Spleen (tissue), 11 donors: ENCODE measurements around the gene DAAM2. TPM values are rescaled to one million over a fixed set of nuclear protein-coding genes. Genes with fewer than 3 reads are reported as not detected.

Experiments used
- DNase-seq: peaks from one replicate; pipeline ENCODE4 v3.0.0-alpha.2; 2020
- H3K27ac ChIP-seq, 8 donors: fragments of 200-600 bp; sonication (generic) in 7 of 8; 1 replicate in 4 of 8; 2 replicates in 4 of 8; pipeline versions ENCODE4 v1.5.0 to v1.8.0; 2016 to 2021; ENCODE audit warnings: inconsistent platforms in 4 of 8, mild to moderate bottlenecking in 4 of 8, moderate library complexity in 1 of 8
- H3K27me3 ChIP-seq, 7 donors: fragments of 200-600 bp; sonication (generic) in 6 of 7; replicated peaks in 1 of 7; 1 replicate in 4 of 7; 2 replicates in 3 of 7; pipeline versions ENCODE4 v1.5.0 to v1.8.0; 2016 to 2021; ENCODE audit warnings: inconsistent platforms in 3 of 7, mild to moderate bottlenecking in 1 of 7
- H3K36me3 ChIP-seq, 6 donors: fragments of 200-600 bp; sonication (generic) in 5 of 6; 1 replicate in 4 of 6; 2 replicates in 2 of 6; pipeline versions ENCODE4 v1.5.0 to v1.8.0; 2016 to 2021; ENCODE audit warnings: inconsistent platforms in 2 of 6
- H3K4me1 ChIP-seq, 6 donors: fragments of 200-600 bp; sonication (generic) in 5 of 6; 1 replicate in 3 of 6; 2 replicates in 3 of 6; pipeline versions ENCODE4 v1.5.0 to v1.8.0; 2016 to 2021; ENCODE audit warnings: inconsistent platforms in 3 of 6
- H3K4me3 ChIP-seq, 8 donors: fragments of 200-600 bp; sonication (generic) in 7 of 8; 1 replicate in 4 of 8; 2 replicates in 4 of 8; pipeline versions ENCODE4 v1.5.0 to v1.8.0; 2016 to 2021; ENCODE audit warnings: inconsistent platforms in 4 of 8, mild to moderate bottlenecking in 4 of 8, moderate library complexity in 2 of 8
- H3K9me3 ChIP-seq, 8 donors: fragments of 200-600 bp; sonication (generic) in 7 of 8; 1 replicate in 4 of 8; 2 replicates in 4 of 8; pipeline versions ENCODE4 v1.5.0 to v1.8.0; 2016 to 2021; ENCODE audit warnings: inconsistent platforms in 4 of 8
- POLR2A ChIP-seq, 3 donors: fragments of 450-650 bp; IDR thresholded peaks; one replicate each; pipeline ENCODE4 v1.5.1; 2017; ENCODE audit warnings: antibody characterized with exemption in 3 of 3, mild to moderate bottlenecking in 1 of 3
- POLR2AphosphoS5 ChIP-seq, 3 donors: sonication (generic); formaldehyde crosslinking; IDR thresholded peaks; one replicate each; pipeline ENCODE4 v1.5.1; 2017; ENCODE audit warnings: antibody characterized with exemption in 3 of 3
- WGBS, 5 donors: extraction: QIAGEN DNeasy Blood & Tissue Kit in 3 of 5; methylation state at CpG; one replicate each; pipeline versions ENCODE4 v1.1.5 to v1.1.7; 2013 to 2018; 5-methylcytosine and 5-hydroxymethylcytosine counted together
- intact Hi-C: fragments of 100-400 bp; cut with DNase I; formaldehyde crosslinking; loops from one replicate; pipeline ENCODE4 v1.15.0; 2023; ENCODE audit warnings: low total_unique reads
- polyA plus RNA-seq, 3 donors: library from polyadenylated mRNA; stranded (reverse); fragments of 200-250 nt; gene quantifications; one replicate each; pipeline ENCODE4 v1.2.1, GENCODE V29; 2013
- total RNA-seq, 7 donors: library from RNA; depleted of rRNA in 3 of 7; stranded (reverse); fragments of >200 nt in 3 of 7; fragmentation: NEBNext Ultra II Directional in 4 of 7; extraction: Animal tissue kit (Norgen Biotek cat#: 25700) in 4 of 7; gene quantifications; one replicate each; pipeline versions ENCODE4 v1.1.0 to v1.2.1, GENCODE V29; 2016 to 2021
- TF ChIP-seq, protein P1 (sequence below), 11 experiments: fragments of 200-600 bp in 7 of 11; fragments of 450-650 bp in 4 of 11; sonication (generic) in 4 of 11; IDR thresholded peaks in 8 of 11; conservative IDR thresholded peaks in 3 of 11; 1 replicate in 7 of 11; 2 replicates in 4 of 11; pipeline versions ENCODE4 v1.4.0 to v1.8.0; 2016 to 2021; ENCODE audit warnings: antibody characterized with exemption in 11 of 11, inconsistent platforms in 4 of 11, mild to moderate bottlenecking in 1 of 11
- donor health status: healthy with polysubstance abuse.
- donor health status: DM: no; HTN: no; CAD: no; lungs with moderate emphysema.
- donor health status: DM: no; HTN: no; CAD: no.
- donor health status: Bipolar disorder and iron deficiency.
- donor health status: healthy.
- donor health status: DM: no; HTN: no; CAD: no.
- donor health status: DM: yes; HTN: yes; CAD: no.

DAAM2 gene
- total and polyA plus RNA-seq, 10 donors, result 6.0 to 115 (median 73.8) TPM

DNA sequence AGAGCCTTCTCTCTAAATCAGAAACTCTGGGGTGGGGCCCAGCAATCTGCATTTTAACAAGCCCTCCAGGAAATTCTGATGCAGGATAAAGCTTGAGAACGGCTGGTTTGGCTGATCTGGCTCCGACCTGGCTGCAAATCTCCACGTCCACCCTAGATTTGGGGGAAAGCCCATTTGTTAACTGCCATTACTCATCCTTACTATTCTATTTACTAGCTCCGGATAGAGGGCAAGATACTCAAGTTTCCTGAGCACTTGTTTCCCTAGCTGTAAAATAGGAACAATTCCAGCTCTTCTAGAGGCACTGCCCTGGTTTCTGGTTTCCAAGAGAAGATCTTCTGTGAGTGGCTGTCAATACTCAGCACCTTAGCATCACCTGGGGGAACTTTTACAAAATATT lies 44.4 kb downstream of the DAAM2 start:
- Histone ChIP-seq H3K27ac (peak overlapping the region in 1 of 8 donors; percentile 9), H3K4me3 (no peak overlapping the region), H3K9me3 (no peaks in the 10 kb centered on the region), H3K27me3 (peaks cover 0 to 62% (median 0%) of the 10 kb centered on the region in 7 donors), H3K36me3 (peaks cover 0 to 16% (median 0%) of the 10 kb centered on the region in 6 donors), H3K4me1 (peaks cover 0 to 80% (median 5%) of the 10 kb centered on the region in 6 donors)
- 58 to 74% (median 64%) methylated on average over 4 of the region's 4 CpGs for WGBS, 5 donors
- TF ChIP-seq, protein P1, sequence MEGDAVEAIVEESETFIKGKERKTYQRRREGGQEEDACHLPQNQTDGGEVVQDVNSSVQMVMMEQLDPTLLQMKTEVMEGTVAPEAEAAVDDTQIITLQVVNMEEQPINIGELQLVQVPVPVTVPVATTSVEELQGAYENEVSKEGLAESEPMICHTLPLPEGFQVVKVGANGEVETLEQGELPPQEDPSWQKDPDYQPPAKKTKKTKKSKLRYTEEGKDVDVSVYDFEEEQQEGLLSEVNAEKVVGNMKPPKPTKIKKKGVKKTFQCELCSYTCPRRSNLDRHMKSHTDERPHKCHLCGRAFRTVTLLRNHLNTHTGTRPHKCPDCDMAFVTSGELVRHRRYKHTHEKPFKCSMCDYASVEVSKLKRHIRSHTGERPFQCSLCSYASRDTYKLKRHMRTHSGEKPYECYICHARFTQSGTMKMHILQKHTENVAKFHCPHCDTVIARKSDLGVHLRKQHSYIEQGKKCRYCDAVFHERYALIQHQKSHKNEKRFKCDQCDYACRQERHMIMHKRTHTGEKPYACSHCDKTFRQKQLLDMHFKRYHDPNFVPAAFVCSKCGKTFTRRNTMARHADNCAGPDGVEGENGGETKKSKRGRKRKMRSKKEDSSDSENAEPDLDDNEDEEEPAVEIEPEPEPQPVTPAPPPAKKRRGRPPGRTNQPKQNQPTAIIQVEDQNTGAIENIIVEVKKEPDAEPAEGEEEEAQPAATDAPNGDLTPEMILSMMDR (IDR thresholded peaks at IDR 0.05 in 8 of 11, conservative IDR thresholded peaks at IDR 0.05 in 3 of 11), result no peak
- TF ChIP-seq POLR2A (IDR thresholded peaks at IDR 0.05) (no peak), POLR2AphosphoS5 (IDR thresholded peaks at IDR 0.05) (no peak)
- no peak for DNase-seq
- intact Hi-C loops, result no loop called here

DNA sequence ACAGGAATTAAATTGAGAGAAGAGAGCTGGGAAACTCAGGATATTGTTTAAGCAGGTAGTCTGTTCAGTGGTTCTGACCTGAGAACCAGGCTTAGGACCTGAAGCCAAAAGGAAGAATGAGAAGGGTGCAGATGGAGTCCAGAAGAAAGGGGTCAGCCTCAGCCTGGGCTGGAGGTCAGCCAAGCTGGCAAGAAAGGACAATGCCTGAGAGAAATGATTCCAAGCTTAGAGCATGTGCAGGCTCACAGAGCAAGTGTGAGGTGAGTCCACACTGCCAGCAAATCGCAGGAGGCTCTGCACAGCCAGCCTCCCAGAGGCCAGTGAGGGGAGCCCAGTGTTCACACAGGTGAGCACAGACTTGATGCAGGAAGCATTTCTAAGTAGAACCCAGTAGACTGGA lies 47.3 kb downstream of the DAAM2 start:
- no peak for TF ChIP-seq POLR2A (IDR thresholded peaks at IDR 0.05)
- TF ChIP-seq, protein P1 (IDR thresholded peaks at IDR 0.05 in 8 of 11, conservative IDR thresholded peaks at IDR 0.05 in 3 of 11), result no peak
- TF ChIP-seq POLR2AphosphoS5 (IDR thresholded peaks at IDR 0.05), result no peak
- Histone ChIP-seq H3K4me1 (peaks cover 0 to 69% (median 5%) of the 10 kb centered on the region in 6 donors), H3K27ac (peak overlapping the region in 2 of 8 donors; percentile 5 to 65), H3K4me3 (no peak overlapping the region), H3K27me3 (peaks cover 0 to 43% (median 0%) of the 10 kb centered on the region in 7 donors), H3K9me3 (no peaks in the 10 kb centered on the region), H3K36me3 (peaks cover 0 to 14% (median 0%) of the 10 kb centered on the region in 6 donors)
- DNase-seq, result no peak
- 82 to 95% (median 94%) methylated on average over 1 of the region's 1 CpG for WGBS, 5 donors
- intact Hi-C loops, result no loop called here

DNA sequence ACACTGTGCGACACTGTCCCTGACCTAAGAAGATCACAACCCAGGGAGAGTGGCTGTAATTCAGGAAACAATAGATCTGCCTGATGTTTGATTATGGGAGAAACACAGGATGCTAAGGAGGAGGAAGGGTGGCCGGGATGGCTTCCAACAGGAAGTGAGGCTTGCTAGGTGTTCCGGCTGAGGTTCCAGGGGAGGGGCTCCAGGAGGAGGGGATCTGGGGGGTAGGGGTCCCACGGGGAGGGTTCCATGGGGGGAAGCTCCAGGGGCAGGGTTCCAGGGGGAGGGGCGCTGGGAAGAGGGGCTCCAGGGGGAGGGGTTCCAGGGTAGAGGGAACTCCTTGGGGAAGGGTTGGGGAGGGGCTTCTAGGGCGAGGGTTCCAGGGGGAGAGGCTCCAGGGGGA lies 48.6 kb downstream of the DAAM2 start:
- Histone ChIP-seq H3K27me3 (peaks cover 0 to 37% (median 0%) of the 10 kb centered on the region in 7 donors), H3K4me1 (peaks cover 0 to 56% (median 5%) of the 10 kb centered on the region in 6 donors), H3K4me3 (no peak overlapping the region), H3K9me3 (no peaks in the 10 kb centered on the region), H3K27ac (peak overlapping the region in 4 of 8 donors; percentile 26 to 65 (median 34)), H3K36me3 (peaks cover 0 to 9% (median 0%) of the 10 kb centered on the region in 6 donors)
- DNase-seq, result no peak
- WGBS, 5 donors, result 3 to 26% (median 22%) methylated on average over 3 to 6 of the region's 6 CpGs
- intact Hi-C loops, result no loop called here
- TF ChIP-seq POLR2AphosphoS5 (IDR thresholded peaks at IDR 0.05), result no peak

DNA sequence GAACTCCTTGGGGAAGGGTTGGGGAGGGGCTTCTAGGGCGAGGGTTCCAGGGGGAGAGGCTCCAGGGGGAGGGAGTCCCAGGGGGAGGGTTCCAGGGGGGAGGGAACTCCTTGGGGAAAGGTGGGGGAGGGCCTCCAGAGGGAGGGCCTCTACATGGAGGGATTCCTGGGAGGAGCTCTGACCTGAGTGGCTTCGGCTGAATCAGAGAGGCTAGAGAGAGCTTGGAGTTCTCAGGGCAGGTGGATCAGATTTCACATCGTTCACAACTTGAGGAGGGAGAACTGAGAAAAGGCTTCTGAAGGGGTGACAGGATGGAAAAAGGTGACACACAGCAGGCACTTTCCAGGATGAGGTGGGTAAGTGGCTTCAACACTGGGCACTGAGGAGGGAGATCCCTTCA lies 49.1 kb downstream of the DAAM2 start:
- TF ChIP-seq POLR2AphosphoS5 (IDR thresholded peaks at IDR 0.05), result no peak
- TF ChIP-seq, protein P1 (IDR thresholded peaks at IDR 0.05 in 8 of 11, conservative IDR thresholded peaks at IDR 0.05 in 3 of 11), result no peak
- no peak for TF ChIP-seq POLR2A (IDR thresholded peaks at IDR 0.05)
- H3K4me1 ChIP-seq, result peaks cover 0 to 55% (median 3%) of the 10 kb centered on the region in 6 donors
- H3K27me3 ChIP-seq, result peaks cover 0 to 33% (median 0%) of the 10 kb centered on the region in 7 donors
- H3K9me3 ChIP-seq, result no peaks in the 10 kb centered on the region
- peaks cover 0 to 9% (median 0%) of the 10 kb centered on the region in 6 donors for H3K36me3 ChIP-seq
- DNase-seq, result no peak
- peak overlapping the region in 4 of 8 donors; percentile 0 to 73 (median 42) for H3K27ac ChIP-seq
- 13 to 30% (median 25%) methylated on average over 2 to 3 of the region's 3 CpGs for WGBS, 5 donors
- H3K4me3 ChIP-seq, result no peak overlapping the region
- intact Hi-C loops, result no loop called here
